ENCODE results near the gene MST1. TPM values are rescaled to one million over a fixed set of nuclear protein-coding genes. Genes with fewer than 3 reads are reported as not detected.
A peak's percentile ranks its signal among the peaks of the same experiment; 100 is the strongest.

Gene MST1
- total and polyA plus RNA-seq, 9 of the 15 experiments (the other 6 are each of a cell fraction or from before 2014, with no cell fraction given): 0.08 to 1.8 (median 0.40) TPM

GRCh38 chr3:49723296-49723627 lies 34.0 kb upstream of the MST1 start:
- Histone ChIP-seq H3K4me3 (peak overlapping the region; percentile 99), H3K27ac (ENCODE audit: extremely low read depth, low read depth, low read length) (peak overlapping the region; percentile 90), H2AFZ (ENCODE audit: low read depth, low read length) (peak overlapping the region; percentile 63), H3K79me2 (ENCODE audit: control insufficient read depth, insufficient read depth, low read length) (peaks cover 12% of the 10 kb centered on the region), H3K9me3 (replicated peaks; ENCODE audit: control insufficient read depth, insufficient read depth, low read depth, low read length) (no peaks in the 10 kb centered on the region), H3K36me3 (ENCODE audit: control insufficient read depth, insufficient read depth, low read length) (peaks cover 67% of the 10 kb centered on the region; the same call in 2 of the 3 replicates), H3K4me2 (ENCODE audit: insufficient read depth, low read length) (peak overlapping the region; percentile 93), H4K20me1 (replicated peaks; ENCODE audit: control insufficient read depth, insufficient read depth, low read length) (0 out of 2 replicates have a peak, but pooled peaks cover 3% of the 10 kb centered on the region), H3K4me1 (replicated peaks in 1 of 2; ENCODE audit: control insufficient read depth in 2 of 2, insufficient read depth in 2 of 2, low read length in 2 of 2) (peaks cover 2 to 41% of the 10 kb centered on the region in 2 experiments; a peak in 4 of 5 replicates), H3K9ac (ENCODE audit: insufficient read depth in 1 of 2, low read depth in 2 of 2, low read length in 2 of 2) (peak overlapping the region; percentile 95 to 100), H3K27me3 (ENCODE audit: control insufficient read depth in 2 of 2, insufficient read depth in 2 of 2, low read length in 2 of 2) (no peaks in the 10 kb centered on the region), H3K9me1 (ENCODE audit: control insufficient read depth, insufficient read depth, low read length) (no peaks in the 10 kb centered on the region)
- WGBS (ENCODE audit: insufficient coverage, low coverage, missing lambda C conversion rate): 0% methylated on average over 16 of the region's 20 CpGs
- peak; percentile 38 to 63 (median 52) for DNase-seq (ENCODE audit: extremely low read depth in 1 of 4, low spot score in 3 of 4)
- ChIA-PET CTCF (ENCODE audit: low intra/inter-chr PET ratio) (no interaction called here), POLR2A (interaction anchor here (0.6 to 1.4 kb wide), 7 partner anchors 8 to 538 kb away, joined by 3 to 6 read pairs (median 3); no protein-coding TSS in a partner anchor)
- BruUV-seq (replicated peaks): TSS peak; percentile 56
- in situ Hi-C loops (cut with MboI): no loop called here
- FAIRE-seq: peak; percentile 51
- ATAC-seq: peak; percentile 14
- intact Hi-C loops (cut with micrococcal nuclease): loop anchor here (5.0 kb wide), 1 partner anchor 114 kb away; no protein-coding TSS in a partner anchor
- TF ChIP-seq ZNF274 (IDR thresholded peaks at IDR 0.05; ENCODE audit: borderline replicate concordance, low read depth, low read length) (no peak), NFYB (IDR thresholded peaks at IDR 0.05; ENCODE audit: extremely low read depth, insufficient read length) (peak; percentile 42), ZFP36 (IDR thresholded peaks at IDR 0.05; ENCODE audit: low read depth, low read length, partially characterized antibody) (no peak), SRSF3 (IDR thresholded peaks at IDR 0.05; ENCODE audit: insufficient read depth, low read length) (no peak), PTRF (tag; IDR thresholded peaks at IDR 0.05) (no peak), ERF (CRISPR knock-in tag; IDR thresholded peaks at IDR 0.05) (no peak), ETV5 (CRISPR knock-in tag; IDR thresholded peaks at IDR 0.05; ENCODE audit: low read depth) (no peak), CBFA2T2 (conservative IDR thresholded peaks at IDR 0.05) (peak; percentile 23; the same call in 1 of the 2 replicates), ZNF511 (CRISPR knock-in tag; IDR thresholded peaks at IDR 0.05) (0 out of 2 replicates have a peak, but pooled peaks have one; percentile 34), ZNF780A (CRISPR knock-in tag; IDR thresholded peaks at IDR 0.05) (no peak), IRF9 (tag; IDR thresholded peaks at IDR 0.05) (no peak), LCOR (CRISPR knock-in tag; IDR thresholded peaks at IDR 0.05) (peak; percentile 12; the same call in 1 of the 2 replicates), CTBP1 (IDR thresholded peaks at IDR 0.05; ENCODE audit: borderline replicate concordance) (no peak), ZNF830 (CRISPR knock-in tag; IDR thresholded peaks at IDR 0.05) (no peak), RAD21 (CRISPR knock-in tag; conservative IDR thresholded peaks at IDR 0.05 in 1 of 2, IDR thresholded peaks at IDR 0.05 in 1 of 2) (no peak), ESRRA (IDR thresholded peaks at IDR 0.05; ENCODE audit: borderline replicate concordance, low read depth) (no peak), U2AF1 (optimal IDR thresholded peaks at IDR 0.05; ENCODE audit: low read depth, low read length) (no peak), E2F5 (CRISPR knock-in tag; IDR thresholded peaks at IDR 0.05) (no peak), ZNF263 (CRISPR knock-in tag; IDR thresholded peaks at IDR 0.05; ENCODE audit: borderline replicate concordance) (no peak), USF1 (CRISPR knock-in tag; IDR thresholded peaks at IDR 0.05) (peak; percentile 85), RBM34 (IDR thresholded peaks at IDR 0.05; ENCODE audit: borderline replicate concordance, insufficient read depth, low read length) (no peak)
